ENCODE measurements around the gene DEAF1. TPM values are rescaled to one million over a fixed set of nuclear protein-coding genes. Genes with fewer than 3 reads are reported as not detected.

Gene DEAF1
- total RNA-seq, 6 experiments from 2014 or later, result 11.3 to 17.9 (median 14.0) TPM

- TF ChIP-seq POLR2A (IDR thresholded peaks at IDR 0.05), result no peak
- TF ChIP-seq CTCF (IDR thresholded peaks at IDR 0.05), result no peak
- DNase-seq (no peak), ATAC-seq (no peak)
- no peaks in the 10 kb centered on the region for H3K27me3 ChIP-seq
- intact Hi-C loops (cut with DNase I), result no loop called here
- 100% methylated on average over 1 of the region's 3 CpGs for WGBS (ENCODE audit: insufficient coverage, low coverage, low lambda C conversion rate, missing lambda C conversion rate)
- H3K27ac ChIP-seq, result no peak overlapping the region
- peaks cover 0 to 16% (median 11%) of the 10 kb centered on the region in 4 donors for H3K36me3 ChIP-seq
- peaks cover 0 to 18% (median 0%) of the 10 kb centered on the region in 4 donors for H3K4me1 ChIP-seq
- no peak overlapping the region for H3K4me3 ChIP-seq
- H3K9me3 ChIP-seq, result no peaks in the 10 kb centered on the region
Observed at GRCh38 chr11:678297-678696, 16.7 kb downstream of the DEAF1 start.

- Histone ChIP-seq H3K9me3 (no peaks in the 10 kb centered on the region), H3K27ac (no peak overlapping the region), H3K4me1 (peaks cover 0 to 4% (median 0%) of the 10 kb centered on the region in 4 donors), H3K36me3 (peaks cover 0 to 34% (median 12%) of the 10 kb centered on the region in 4 donors), H3K27me3 (no peaks in the 10 kb centered on the region), H3K4me3 (no peak overlapping the region)
- ATAC-seq (no peak), DNase-seq (no peak)
- intact Hi-C loops (cut with DNase I), result no loop called here
- WGBS (ENCODE audit: insufficient coverage, low coverage, low lambda C conversion rate, missing lambda C conversion rate), result 50% methylated on average over 2 of the region's 17 CpGs
- TF ChIP-seq POLR2A (IDR thresholded peaks at IDR 0.05) (no peak), CTCF (IDR thresholded peaks at IDR 0.05) (no peak)
Observed at GRCh38 chr11:674406-674805, 20.6 kb downstream of the DEAF1 start.

GRCh38 chr11:673866-674265, 21.2 kb downstream of the DEAF1 start:
- 89% methylated on average over 6 of the region's 8 CpGs for WGBS (ENCODE audit: insufficient coverage, low coverage, low lambda C conversion rate, missing lambda C conversion rate)
- no peaks in the 10 kb centered on the region for H3K9me3 ChIP-seq
- no peaks in the 10 kb centered on the region for H3K27me3 ChIP-seq
- peaks cover 0 to 34% (median 12%) of the 10 kb centered on the region in 4 donors for H3K36me3 ChIP-seq
- H3K4me3 ChIP-seq, result no peak overlapping the region
- intact Hi-C loops (cut with DNase I), result no loop called here
- no peak for ATAC-seq
- peaks cover 0 to 3% (median 0%) of the 10 kb centered on the region in 4 donors for H3K4me1 ChIP-seq
- no peak overlapping the region for H3K27ac ChIP-seq
- no peak for DNase-seq
- TF ChIP-seq POLR2A (IDR thresholded peaks at IDR 0.05), result no peak
- TF ChIP-seq CTCF (IDR thresholded peaks at IDR 0.05), result no peak

GRCh38 chr11:665704-666281, 29.2 kb downstream of the DEAF1 start:
- ATAC-seq (peak in 2 of 4 donors; percentile 26 to 47), DNase-seq (no peak)
- H3K27me3 ChIP-seq, result no peaks in the 10 kb centered on the region
- intact Hi-C loops (cut with DNase I), result loop anchor here (10.0 kb wide), 1 partner anchor 59 kb away; no protein-coding TSS in a partner anchor
- peak overlapping the region in 1 of 3 donors; percentile 29 for H3K27ac ChIP-seq
- WGBS (ENCODE audit: insufficient coverage, low coverage, low lambda C conversion rate, missing lambda C conversion rate), result 41% methylated on average over 5 of the region's 11 CpGs
- H3K9me3 ChIP-seq, result no peaks in the 10 kb centered on the region
- no peak overlapping the region for H3K4me3 ChIP-seq
- peaks cover 0 to 28% (median 0%) of the 10 kb centered on the region in 4 donors for H3K4me1 ChIP-seq
- TF ChIP-seq CTCF (IDR thresholded peaks at IDR 0.05), result no peak
- no peak for TF ChIP-seq POLR2A (IDR thresholded peaks at IDR 0.05)
- H3K36me3 ChIP-seq, result peaks cover 0 to 3% (median 0%) of the 10 kb centered on the region in 4 donors

All from right lobe of liver (tissue), 6 donors.